ENCODE data around the gene BRD3.
"Not testable (repeated sequence)": the region's sequence is repeated elsewhere in the genome, so short reads cannot be mapped to it uniquely, and the experiment has no call there.

BRD3 gene

GRCh38 chr9:133993635-133994253, 74.1 kb downstream of the BRD3 start:
- DNase-seq (ENCODE audit: low read depth in 2 of 2) = no peak

DNA sequence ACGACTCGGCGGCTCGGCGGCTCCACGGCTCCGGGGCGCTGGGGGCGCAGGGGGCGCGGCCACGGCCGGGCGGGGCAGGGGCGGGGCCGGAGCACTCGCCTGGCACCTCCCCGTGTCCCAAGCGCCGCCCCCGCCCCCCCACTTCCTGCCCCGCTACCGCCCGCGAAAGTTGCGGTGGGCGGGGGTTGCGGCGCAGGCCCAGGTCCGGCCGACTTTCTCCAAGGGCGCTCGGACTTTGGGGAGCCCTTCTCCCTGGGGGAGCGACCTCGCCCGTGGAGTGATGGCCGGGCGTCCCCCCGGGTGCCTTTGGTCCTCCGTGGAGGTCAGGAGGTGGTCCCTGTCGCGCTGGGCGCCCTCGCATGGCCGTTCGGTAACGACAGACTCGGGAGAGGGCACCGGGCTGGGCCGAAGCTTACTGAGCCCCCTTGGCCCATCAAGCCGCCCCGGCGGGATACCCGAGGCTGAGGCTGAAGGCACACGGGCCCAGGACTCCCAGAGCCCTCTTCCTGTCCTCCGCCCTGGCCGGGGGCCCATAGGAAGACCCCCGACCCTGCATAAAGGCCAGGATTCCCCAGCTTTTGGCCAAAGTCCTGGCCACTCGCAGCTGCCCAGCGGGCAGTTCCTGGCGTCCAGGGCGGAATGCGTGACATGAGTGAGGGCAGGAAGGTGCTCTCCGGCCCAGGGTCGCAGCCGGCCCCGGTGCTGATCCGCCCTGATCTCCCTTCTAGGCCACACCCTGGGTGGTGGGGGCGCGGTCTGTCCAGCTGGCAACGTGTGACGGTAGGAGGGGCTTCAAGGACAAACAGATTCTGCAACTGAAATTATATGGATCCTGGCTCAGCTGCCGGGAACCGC, 74.8 kb downstream of the BRD3 start:
- DNase-seq (ENCODE audit: low read depth in 2 of 2) = peak; percentile 67 to 75

GRCh38 chr9:133991964-133992779, 75.7 kb downstream of the BRD3 start, which contains the start of gene VAV2:
TSS of gene VAV2 (minus strand) at chr9:133992324. CDS start at chr9:133992278, 46 bp downstream.
- peak in 1 of 2 donors; percentile 44 for DNase-seq (ENCODE audit: low read depth in 2 of 2)

DNA sequence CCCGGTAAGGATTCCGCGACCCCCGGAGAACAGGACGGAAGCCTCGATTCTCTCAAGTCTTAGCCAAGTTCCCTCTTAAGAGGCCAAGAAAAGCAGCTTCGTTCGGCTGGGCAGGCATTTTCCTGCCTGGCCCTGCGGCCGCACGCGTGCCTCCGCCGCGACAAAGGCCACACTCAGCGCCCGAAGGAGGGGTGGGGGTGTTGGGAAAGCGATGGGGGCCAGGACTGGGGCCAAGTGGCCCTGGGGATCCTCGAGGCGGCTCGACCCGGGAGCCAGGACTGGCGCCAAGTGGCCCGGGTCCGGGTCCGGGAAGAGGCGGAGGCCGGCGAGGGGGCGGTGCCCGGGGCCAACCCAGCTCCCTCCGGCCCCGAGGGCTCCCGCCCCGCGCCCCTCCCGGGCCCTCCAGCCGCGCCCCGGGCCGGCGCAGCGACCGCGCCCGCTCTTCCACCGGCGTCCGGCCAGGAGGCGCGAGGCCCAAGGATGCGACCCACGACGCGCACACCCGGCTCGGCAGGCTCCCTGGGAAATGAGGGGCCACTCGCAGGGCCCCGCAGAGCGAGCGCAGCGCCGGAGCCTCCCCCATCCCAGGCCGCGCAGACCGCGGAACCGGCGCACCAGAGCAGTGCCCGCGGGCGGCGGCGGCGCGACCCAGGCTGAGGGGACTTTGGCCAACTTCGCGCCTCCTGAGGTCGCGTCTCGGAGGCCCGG, 76.5 kb downstream of the BRD3 start:
- no peak for DNase-seq (ENCODE audit: low read depth in 2 of 2)

GRCh38 chr9:133990366-133991213, 77.2 kb downstream of the BRD3 start:
- DNase-seq (ENCODE audit: low read depth in 2 of 2) = no peak

GRCh38 chr9:133989625-133990365, 78.0 kb downstream of the BRD3 start:
- DNase-seq (ENCODE audit: low read depth in 2 of 2) = no peak

DNA sequence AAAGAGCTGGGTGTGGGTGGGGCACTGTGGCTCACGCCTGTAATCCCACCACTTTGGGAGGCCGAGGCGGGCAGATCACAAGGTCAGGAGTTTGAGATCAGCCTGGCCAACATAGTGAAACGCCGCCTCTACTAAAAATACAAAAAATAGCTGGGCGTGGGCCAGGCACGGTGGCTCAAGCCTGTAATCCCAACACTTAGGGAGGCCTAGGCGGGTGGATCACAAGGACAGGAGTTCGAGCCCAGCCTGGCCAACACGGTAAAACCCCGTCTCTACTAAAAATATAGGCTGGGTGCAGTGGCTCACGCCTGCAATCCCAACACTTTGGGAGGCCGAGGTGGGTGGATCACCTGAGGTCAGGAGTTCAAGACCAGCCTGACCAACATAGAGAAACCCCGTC, 79.1 kb downstream of the BRD3 start:
- DNase-seq (ENCODE audit: low read depth in 2 of 2) = not testable (repeated sequence)

DNA sequence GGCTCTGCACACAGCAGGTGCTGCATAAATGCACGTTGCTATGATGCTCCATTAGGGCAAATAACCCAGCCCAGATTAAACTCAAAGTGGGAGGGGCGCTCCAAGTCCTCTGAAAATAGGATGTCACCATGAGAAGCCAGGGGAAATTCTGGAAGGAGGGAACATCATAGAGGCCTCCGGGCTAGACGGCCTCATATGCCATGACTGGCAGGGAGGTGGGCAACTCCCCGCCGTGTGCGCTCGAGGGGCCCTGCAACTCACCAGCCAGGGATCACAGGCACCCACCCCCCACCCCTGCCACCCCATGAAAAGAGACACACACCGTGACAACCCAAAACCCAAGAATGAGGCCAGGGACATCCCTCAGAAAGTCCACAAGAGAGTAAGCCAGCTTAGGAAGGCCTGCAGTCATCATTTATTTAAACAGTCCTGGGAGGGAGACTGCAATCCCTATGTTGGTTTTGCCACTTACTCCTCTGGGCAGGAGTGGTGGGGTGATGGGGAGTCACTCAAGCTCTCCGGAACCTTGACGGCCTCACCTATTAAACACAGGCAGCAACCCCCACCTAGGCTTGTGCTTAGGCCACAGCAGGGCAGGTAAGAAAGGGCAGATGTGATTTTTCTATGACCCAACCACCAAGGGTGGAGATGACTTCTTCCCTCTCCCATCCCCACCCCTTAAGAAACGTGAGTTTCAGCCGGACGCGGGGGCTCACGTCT, 79.7 kb downstream of the BRD3 start:
- no peak for DNase-seq (ENCODE audit: low read depth in 2 of 2)

- no peak for DNase-seq (ENCODE audit: low read depth in 2 of 2)
Observed at GRCh38 chr9:133987446-133987788, 80.4 kb downstream of the BRD3 start.

DNA sequence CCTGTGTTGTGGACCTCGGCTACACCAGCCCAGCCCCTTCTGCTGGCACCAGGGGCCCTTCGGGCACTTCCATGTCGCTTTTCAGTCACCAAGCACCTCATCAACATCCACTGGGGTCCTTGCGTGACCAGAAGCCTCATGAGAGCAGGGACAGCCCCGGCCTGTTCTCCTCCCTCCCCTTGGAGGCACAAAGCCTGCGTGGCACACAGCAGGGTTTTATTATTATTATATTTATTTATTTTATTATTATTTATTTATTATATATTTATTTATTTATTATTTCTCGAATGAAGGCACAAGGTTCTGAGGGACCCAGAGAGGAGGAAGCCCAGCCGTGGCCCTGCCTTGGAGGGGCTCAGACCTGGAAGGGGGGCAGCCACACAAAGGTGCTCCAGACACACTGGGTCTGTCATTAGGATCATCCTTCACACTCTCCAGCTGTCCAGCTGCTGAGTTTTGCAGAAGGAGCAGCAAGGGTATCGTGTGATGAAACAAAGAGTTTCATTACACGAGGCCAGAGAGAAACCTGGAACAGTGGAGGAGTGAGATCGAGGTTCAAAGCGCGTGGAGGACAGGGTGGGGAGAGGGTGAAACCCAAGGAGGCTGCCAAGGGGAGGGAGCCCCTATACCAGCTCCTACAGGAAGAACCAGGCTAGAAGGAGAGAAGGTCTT, 80.9 kb downstream of the BRD3 start:
- no peak for DNase-seq (ENCODE audit: low read depth in 2 of 2)

- DNase-seq (ENCODE audit: low read depth in 2 of 2) = no peak
Observed at GRCh38 chr9:133986061-133986460, 81.8 kb downstream of the BRD3 start.

DNA sequence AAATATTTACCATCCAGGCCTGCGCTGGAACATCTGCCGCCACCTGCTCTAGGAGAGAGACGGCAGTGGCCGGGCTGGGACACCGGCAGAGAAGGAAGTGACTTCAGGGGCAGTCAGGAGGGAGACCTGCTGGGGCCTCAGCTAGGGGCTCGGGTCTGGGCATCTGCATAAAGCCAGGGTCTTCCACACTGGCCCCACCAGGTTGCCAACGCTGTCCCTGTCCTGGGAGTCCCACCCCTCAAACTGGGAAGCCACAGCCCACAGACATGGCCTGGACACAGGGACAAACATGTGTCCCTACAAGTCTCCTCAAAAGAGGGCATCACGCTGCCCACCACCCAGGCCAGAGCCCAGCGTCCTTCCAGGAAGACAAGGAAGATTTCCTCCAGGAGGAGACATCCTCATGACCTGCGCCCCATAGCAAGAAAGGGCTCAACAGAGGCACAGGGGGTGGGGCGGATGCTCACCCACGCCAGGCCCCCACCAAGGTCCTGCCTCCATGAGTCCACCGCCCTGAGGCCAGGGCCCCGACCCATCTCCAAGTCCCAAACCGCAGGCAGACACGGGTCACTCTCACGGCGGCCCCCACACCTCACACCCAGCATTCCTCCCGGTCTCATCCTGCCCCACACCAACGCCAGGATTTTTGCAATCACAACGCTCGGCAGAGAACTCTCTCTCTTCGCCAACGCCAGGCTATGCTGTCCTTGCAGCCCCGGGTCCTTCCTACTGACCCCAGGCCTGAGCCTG, 84.7 kb downstream of the BRD3 start:
- no peak for DNase-seq (ENCODE audit: low read depth in 2 of 2)

DNA sequence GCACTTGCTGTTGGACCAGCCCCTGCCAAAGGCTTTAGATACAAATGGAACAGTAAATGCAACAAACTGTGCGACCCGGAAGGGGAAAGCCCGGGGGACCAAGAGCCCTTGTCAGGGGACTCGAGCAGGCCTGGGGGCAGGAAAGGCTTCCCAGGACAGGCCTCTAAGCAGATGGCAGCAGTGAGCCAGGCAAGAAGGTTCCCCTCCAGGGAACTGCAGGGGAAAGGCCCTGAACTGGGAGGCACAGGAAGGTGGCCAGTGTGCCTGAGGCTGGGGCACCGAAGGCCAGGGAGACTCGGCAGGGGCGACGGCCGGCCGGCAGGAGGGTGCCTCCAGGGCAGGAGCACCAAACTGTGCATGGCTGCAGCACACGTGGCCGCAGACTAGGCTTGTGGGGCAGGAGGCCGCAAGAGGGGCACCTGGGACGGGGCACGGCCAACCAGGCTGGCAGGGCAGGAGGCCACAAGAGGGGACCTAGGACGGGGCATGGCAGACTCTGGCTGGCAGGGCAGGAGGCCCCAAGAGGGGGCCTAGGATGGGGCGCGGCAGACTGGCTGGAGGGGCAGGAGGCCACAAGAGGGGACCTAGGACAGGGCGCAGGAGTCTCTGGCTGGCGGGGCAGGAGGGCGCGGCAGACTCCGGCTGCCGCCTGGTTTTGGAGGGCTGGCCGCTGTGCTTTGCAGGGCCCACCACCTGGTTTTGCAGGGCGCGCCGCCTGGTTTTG, 85.7 kb downstream of the BRD3 start:
- DNase-seq (ENCODE audit: low read depth in 2 of 2) = no peak

DNA sequence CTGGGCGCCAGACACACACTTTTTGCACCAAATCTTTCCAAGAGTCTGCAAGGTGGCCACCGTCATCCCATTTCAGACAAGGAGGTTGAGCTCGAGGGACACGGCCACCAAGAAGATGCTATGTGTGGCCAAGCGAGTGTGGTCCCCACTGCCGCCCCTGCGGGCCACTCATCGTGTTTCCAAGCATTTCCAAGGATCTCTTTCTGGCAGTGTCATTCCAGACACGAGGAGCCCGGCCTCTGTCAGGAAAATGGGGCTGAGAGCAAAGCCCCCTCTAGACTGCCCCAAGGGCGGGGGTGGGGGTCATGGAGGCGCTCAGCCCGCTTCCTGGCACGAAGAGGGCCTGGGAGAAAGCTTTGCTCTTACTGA, 86.3 kb downstream of the BRD3 start:
- DNase-seq (ENCODE audit: low read depth in 2 of 2) = no peak

- no peak for DNase-seq (ENCODE audit: low read depth in 2 of 2)
Observed at GRCh38 chr9:133980864-133981588, 86.8 kb downstream of the BRD3 start.
